Measurements from ENCODE around the gene ERMN.

ERMN gene

GRCh38 chr2:157363612-157364101 is 38.0 kb upstream of the ERMN start:
- Histone ChIP-seq H3K27me3 (ENCODE audit: insufficient read depth, poor library complexity, severe bottlenecking) (no peaks in the 10 kb centered on the region), H3K27ac (replicated peaks) (no peak overlapping the region), H3K4me3 (replicated peaks; ENCODE audit: insufficient read depth, low read length) (no peak overlapping the region)
- no peak for DNase-seq (ENCODE audit: low read depth in 1 of 2, low spot score in 1 of 2)
- no peak for TF ChIP-seq SPI1 (IDR thresholded peaks at IDR 0.05; ENCODE audit: borderline replicate concordance, low read depth)
- TF ChIP-seq GABPA (IDR thresholded peaks at IDR 0.05; ENCODE audit: low read depth) = no peak
- TF ChIP-seq CTCF (IDR thresholded peaks at IDR 0.05; ENCODE audit: insufficient read depth, low read length) = no peak
- TF ChIP-seq REST (IDR thresholded peaks at IDR 0.05; ENCODE audit: insufficient replicate concordance, low read depth) = no peak
- no peak for TF ChIP-seq POLR2AphosphoS5 (IDR thresholded peaks at IDR 0.05; ENCODE audit: low read depth)

- no peak for TF ChIP-seq CTCF (IDR thresholded peaks at IDR 0.05; ENCODE audit: insufficient read depth, low read length)
- DNase-seq (ENCODE audit: low read depth in 1 of 2, low spot score in 1 of 2) = no peak
- Histone ChIP-seq H3K27ac (replicated peaks) (no peak overlapping the region), H3K27me3 (ENCODE audit: insufficient read depth, poor library complexity, severe bottlenecking) (no peaks in the 10 kb centered on the region), H3K4me3 (replicated peaks; ENCODE audit: insufficient read depth, low read length) (no peak overlapping the region)
These were observed 37.0 kb upstream of the ERMN start for GRCh38 chr2:157362627-157363026.

- no peak overlapping the region for H3K4me3 ChIP-seq (replicated peaks; ENCODE audit: insufficient read depth, low read length)
- no peak overlapping the region for H3K27ac ChIP-seq (replicated peaks)
- peaks cover 2% of the 10 kb centered on the region for H3K27me3 ChIP-seq (ENCODE audit: insufficient read depth, poor library complexity, severe bottlenecking)
- TF ChIP-seq REST (IDR thresholded peaks at IDR 0.05; ENCODE audit: insufficient replicate concordance, low read depth) (no peak), GABPA (IDR thresholded peaks at IDR 0.05; ENCODE audit: low read depth) (no peak), CTCF (IDR thresholded peaks at IDR 0.05; ENCODE audit: insufficient read depth, low read length) (no peak), POLR2AphosphoS5 (IDR thresholded peaks at IDR 0.05; ENCODE audit: low read depth) (no peak), SPI1 (IDR thresholded peaks at IDR 0.05; ENCODE audit: borderline replicate concordance, low read depth) (no peak)
- no peak for DNase-seq (ENCODE audit: low read depth in 1 of 2, low spot score in 1 of 2)
These were observed 35.9 kb upstream of the ERMN start for GRCh38 chr2:157361526-157361925.

- Histone ChIP-seq H3K27ac (replicated peaks) (no peak overlapping the region), H3K4me3 (replicated peaks; ENCODE audit: insufficient read depth, low read length) (no peak overlapping the region), H3K27me3 (ENCODE audit: insufficient read depth, poor library complexity, severe bottlenecking) (peaks cover 2% of the 10 kb centered on the region)
- TF ChIP-seq CTCF (IDR thresholded peaks at IDR 0.05; ENCODE audit: insufficient read depth, low read length) (no peak), POLR2AphosphoS5 (IDR thresholded peaks at IDR 0.05; ENCODE audit: low read depth) (no peak), SPI1 (IDR thresholded peaks at IDR 0.05; ENCODE audit: borderline replicate concordance, low read depth) (no peak), GABPA (IDR thresholded peaks at IDR 0.05; ENCODE audit: low read depth) (no peak), REST (IDR thresholded peaks at IDR 0.05; ENCODE audit: insufficient replicate concordance, low read depth) (no peak)
- no peak for DNase-seq (ENCODE audit: low read depth in 1 of 2, low spot score in 1 of 2)
These were observed 34.0 kb upstream of the ERMN start for GRCh38 chr2:157359628-157360027.
